K562 (cell line): Measurements from ENCODE around the gene RNF4.

Experiments used
- ATF3 ChIP-seq, 2 experiments: fragments of 450-650 bp in 1 of 2; sonication (generic) in 1 of 2; formaldehyde crosslinking in 1 of 2; IDR thresholded peaks in 1 of 2; conservative IDR thresholded peaks in 1 of 2; 2 replicates each; pipeline versions ENCODE4 v1.6.1 to v1.8.1; 2016 to 2023; ENCODE audit warnings: mild to moderate bottlenecking in 2 of 2, moderate library complexity in 2 of 2, inconsistent platforms in 1 of 2, missing genetic modification reagents in 1 of 2
- CTCF ChIP-seq, 3 experiments: IDR thresholded peaks in 2 of 3; conservative IDR thresholded peaks in 1 of 3; 2 replicates each; pipeline ENCODE4 v1.5.1; 2011 to 2012; ENCODE audit warnings: low read length in 3 of 3, mild to moderate bottlenecking in 3 of 3, control low read depth in 2 of 3, improper control_type of control experiment in 1 of 3, inconsistent platforms in 1 of 3, low read depth in 1 of 3, mixed read lengths in 1 of 3, moderate library complexity in 1 of 3; ENCODE audit not compliant: insufficient read depth in 2 of 3
- POLR2AphosphoS5 ChIP-seq: IDR thresholded peaks from 2 replicates; pipeline ENCODE4 v1.6.1; 2011; ENCODE audit warnings: mild to moderate bottlenecking, low read depth, low read length, moderate library complexity; ENCODE audit not compliant: control insufficient read depth, insufficient read depth
- SP1 ChIP-seq: sonication (generic); formaldehyde crosslinking; IDR thresholded peaks from 2 replicates; pipeline ENCODE4 v1.8.1; 2022; ENCODE audit warnings: mild to moderate bottlenecking, missing genetic modification reagents
- TEAD2 ChIP-seq: fragments of 450-650 bp; IDR thresholded peaks from 2 replicates; pipeline ENCODE4 v1.6.1; 2016; ENCODE audit warnings: missing genetic modification characterization, control low read depth, missing compliant biosample characterization
- XRCC3 ChIP-seq: fragments of 450-650 bp; IDR thresholded peaks from 2 replicates; pipeline ENCODE4 v1.6.1; 2017; ENCODE audit warnings: mild to moderate bottlenecking, moderate library complexity
- ZBTB17 ChIP-seq: fragments of 450-650 bp; formaldehyde crosslinking; IDR thresholded peaks from 2 replicates; pipeline ENCODE4 v1.4.0; 2020; ENCODE audit warnings: mild to moderate bottlenecking

GRCh38 chr4:2470791-2471190 is 1.9 kb downstream of the RNF4 start:
- TF ChIP-seq POLR2AphosphoS5 (no peak), TEAD2 (no peak), CTCF (IDR thresholded peaks at IDR 0.05 in 2 of 3, conservative IDR thresholded peaks at IDR 0.05 in 1 of 3; ENCODE audit: insufficient read depth in 2 of 3, low read depth in 1 of 3, low read length in 3 of 3) (no peak), XRCC3 (no peak), ZBTB17 (CRISPR knock-in tag) (no peak), ATF3 (IDR thresholded peaks at IDR 0.05) (no peak), ATF3 (CRISPR knock-in tag; conservative IDR thresholded peaks at IDR 0.05) (no peak), SP1 (CRISPR knock-in tag) (no peak)
